ENCODE results near the gene ASPN.

DNA sequence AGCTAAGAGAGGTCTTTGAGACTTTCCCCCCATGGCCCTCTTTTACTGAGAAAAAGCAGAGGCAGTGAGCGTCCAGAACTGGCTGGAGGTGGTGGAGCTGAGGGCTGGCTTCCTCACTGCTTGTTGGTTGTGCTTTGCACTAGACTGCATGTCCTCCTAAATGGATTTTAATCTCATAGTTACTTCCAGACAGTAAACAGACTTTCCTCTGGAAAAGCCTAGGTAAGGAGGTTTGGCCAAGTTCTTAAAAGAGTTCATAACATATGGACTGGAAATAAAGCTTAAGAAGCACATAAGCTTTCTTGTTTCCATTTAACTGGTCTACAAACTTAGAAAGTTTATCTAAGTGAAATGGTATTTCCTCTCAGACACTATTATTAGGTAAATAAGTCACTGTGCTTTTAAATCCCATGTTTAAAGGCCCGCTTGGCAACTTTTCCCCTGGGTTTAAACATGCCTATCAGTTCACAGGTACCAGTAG lies 2.0 kb downstream of the ASPN start:
- TF ChIP-seq, protein P1, sequence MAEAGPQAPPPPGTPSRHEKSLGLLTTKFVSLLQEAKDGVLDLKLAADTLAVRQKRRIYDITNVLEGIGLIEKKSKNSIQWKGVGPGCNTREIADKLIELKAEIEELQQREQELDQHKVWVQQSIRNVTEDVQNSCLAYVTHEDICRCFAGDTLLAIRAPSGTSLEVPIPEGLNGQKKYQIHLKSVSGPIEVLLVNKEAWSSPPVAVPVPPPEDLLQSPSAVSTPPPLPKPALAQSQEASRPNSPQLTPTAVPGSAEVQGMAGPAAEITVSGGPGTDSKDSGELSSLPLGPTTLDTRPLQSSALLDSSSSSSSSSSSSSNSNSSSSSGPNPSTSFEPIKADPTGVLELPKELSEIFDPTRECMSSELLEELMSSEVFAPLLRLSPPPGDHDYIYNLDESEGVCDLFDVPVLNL (CRISPR knock-in tag; IDR thresholded peaks at IDR 0.05; ENCODE audit: low read depth) = no peak
- TF ChIP-seq, protein P2, sequence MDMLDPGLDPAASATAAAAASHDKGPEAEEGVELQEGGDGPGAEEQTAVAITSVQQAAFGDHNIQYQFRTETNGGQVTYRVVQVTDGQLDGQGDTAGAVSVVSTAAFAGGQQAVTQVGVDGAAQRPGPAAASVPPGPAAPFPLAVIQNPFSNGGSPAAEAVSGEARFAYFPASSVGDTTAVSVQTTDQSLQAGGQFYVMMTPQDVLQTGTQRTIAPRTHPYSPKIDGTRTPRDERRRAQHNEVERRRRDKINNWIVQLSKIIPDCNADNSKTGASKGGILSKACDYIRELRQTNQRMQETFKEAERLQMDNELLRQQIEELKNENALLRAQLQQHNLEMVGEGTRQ (CRISPR knock-in tag; IDR thresholded peaks at IDR 0.05) = no peak
- no peak for TF ChIP-seq ZNF121 (CRISPR knock-in tag; conservative IDR thresholded peaks at IDR 0.05)
- TF ChIP-seq, protein P3, sequence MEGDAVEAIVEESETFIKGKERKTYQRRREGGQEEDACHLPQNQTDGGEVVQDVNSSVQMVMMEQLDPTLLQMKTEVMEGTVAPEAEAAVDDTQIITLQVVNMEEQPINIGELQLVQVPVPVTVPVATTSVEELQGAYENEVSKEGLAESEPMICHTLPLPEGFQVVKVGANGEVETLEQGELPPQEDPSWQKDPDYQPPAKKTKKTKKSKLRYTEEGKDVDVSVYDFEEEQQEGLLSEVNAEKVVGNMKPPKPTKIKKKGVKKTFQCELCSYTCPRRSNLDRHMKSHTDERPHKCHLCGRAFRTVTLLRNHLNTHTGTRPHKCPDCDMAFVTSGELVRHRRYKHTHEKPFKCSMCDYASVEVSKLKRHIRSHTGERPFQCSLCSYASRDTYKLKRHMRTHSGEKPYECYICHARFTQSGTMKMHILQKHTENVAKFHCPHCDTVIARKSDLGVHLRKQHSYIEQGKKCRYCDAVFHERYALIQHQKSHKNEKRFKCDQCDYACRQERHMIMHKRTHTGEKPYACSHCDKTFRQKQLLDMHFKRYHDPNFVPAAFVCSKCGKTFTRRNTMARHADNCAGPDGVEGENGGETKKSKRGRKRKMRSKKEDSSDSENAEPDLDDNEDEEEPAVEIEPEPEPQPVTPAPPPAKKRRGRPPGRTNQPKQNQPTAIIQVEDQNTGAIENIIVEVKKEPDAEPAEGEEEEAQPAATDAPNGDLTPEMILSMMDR (IDR thresholded peaks at IDR 0.05 in 2 of 3, conservative IDR thresholded peaks at IDR 0.05 in 1 of 3; ENCODE audit: insufficient read depth in 2 of 3, low read depth in 1 of 3, low read length in 3 of 3) = no peak
- TF ChIP-seq RCOR1 (IDR thresholded peaks at IDR 0.05; ENCODE audit: borderline replicate concordance in 1 of 2, low read depth in 2 of 2, low read length in 2 of 2) = no peak
- TF ChIP-seq EP300 (IDR thresholded peaks at IDR 0.05; ENCODE audit: low read length) = no peak
- TF ChIP-seq DNMT1 (IDR thresholded peaks at IDR 0.05) = no peak
- no peak for TF ChIP-seq PHF20 (IDR thresholded peaks at IDR 0.05; ENCODE audit: partially characterized antibody)
- TF ChIP-seq SMC3 (conservative IDR thresholded peaks at IDR 0.05; ENCODE audit: insufficient read depth, low read depth, low read length) = no peak
- no peak for TF ChIP-seq POLR2A (conservative IDR thresholded peaks at IDR 0.05)
- TF ChIP-seq TBL1XR1 (IDR thresholded peaks at IDR 0.05; ENCODE audit: low read length in 2 of 2) = no peak
- TF ChIP-seq, protein P4, sequence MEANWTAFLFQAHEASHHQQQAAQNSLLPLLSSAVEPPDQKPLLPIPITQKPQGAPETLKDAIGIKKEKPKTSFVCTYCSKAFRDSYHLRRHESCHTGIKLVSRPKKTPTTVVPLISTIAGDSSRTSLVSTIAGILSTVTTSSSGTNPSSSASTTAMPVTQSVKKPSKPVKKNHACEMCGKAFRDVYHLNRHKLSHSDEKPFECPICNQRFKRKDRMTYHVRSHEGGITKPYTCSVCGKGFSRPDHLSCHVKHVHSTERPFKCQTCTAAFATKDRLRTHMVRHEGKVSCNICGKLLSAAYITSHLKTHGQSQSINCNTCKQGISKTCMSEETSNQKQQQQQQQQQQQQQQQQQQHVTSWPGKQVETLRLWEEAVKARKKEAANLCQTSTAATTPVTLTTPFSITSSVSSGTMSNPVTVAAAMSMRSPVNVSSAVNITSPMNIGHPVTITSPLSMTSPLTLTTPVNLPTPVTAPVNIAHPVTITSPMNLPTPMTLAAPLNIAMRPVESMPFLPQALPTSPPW (CRISPR knock-in tag; IDR thresholded peaks at IDR 0.05) = no peak

Data from K562 (cell line).